Heart left ventricle (tissue), 16 donors: ENCODE data around the gene LRMDA. TPM values are rescaled to one million over a fixed set of nuclear protein-coding genes. Genes with fewer than 3 reads are reported as not detected.

Experiments
- ATAC-seq, 4 donors: fragments of 200-7000 bp; cut with Tn5 transposase; one replicate each; pipeline ENCODE4 v1.9.1; 2020 to 2022; ENCODE audit warnings: moderate library complexity in 4 of 4, mild to moderate bottlenecking in 3 of 4, moderate number of reproducible peaks in 1 of 4
- DNase-seq, 5 donors: peaks; one replicate each; pipeline ENCODE4 v3.0.0-alpha.2; 2020
- H3K27ac ChIP-seq, 12 donors: fragments of 200-600 bp; sonication (generic) in 4 of 12; one replicate each; pipeline versions ENCODE4 v1.5.0 to v1.8.0; 2016 to 2022; ENCODE audit warnings: mild to moderate bottlenecking in 2 of 12
- H3K27me3 ChIP-seq, 9 donors: fragments of 200-600 bp; sonication (generic) in 2 of 9; one replicate each; pipeline versions ENCODE4 v1.5.1 to v1.8.0; 2016 to 2022; ENCODE audit warnings: mild to moderate bottlenecking in 3 of 9
- H3K36me3 ChIP-seq, 9 donors: fragments of 200-600 bp; sonication (generic) in 2 of 9; one replicate each; pipeline versions ENCODE4 v1.5.0 to v1.8.0; 2018 to 2022; ENCODE audit warnings: mild to moderate bottlenecking in 2 of 9
- H3K4me1 ChIP-seq, 12 donors: fragments of 200-600 bp; sonication (generic) in 4 of 12; one replicate each; pipeline versions ENCODE4 v1.5.0 to v1.8.0; 2016 to 2022; ENCODE audit warnings: mild to moderate bottlenecking in 3 of 12
- H3K4me3 ChIP-seq, 12 donors: fragments of 200-600 bp; sonication (generic) in 4 of 12; one replicate each; pipeline versions ENCODE4 v1.5.0 to v1.8.0; 2017 to 2022; ENCODE audit warnings: mild to moderate bottlenecking in 9 of 12, moderate library complexity in 4 of 12
- H3K9me3 ChIP-seq, 12 donors: fragments of 200-600 bp; sonication (generic) in 4 of 12; one replicate each; pipeline versions ENCODE4 v1.5.0 to v1.8.0; 2016 to 2022; ENCODE audit warnings: mild to moderate bottlenecking in 1 of 12
- CTCF ChIP-seq, 12 donors: fragments of 200-600 bp; sonication (generic) in 4 of 12; IDR thresholded peaks; one replicate each; pipeline versions ENCODE4 v1.5.0 to v1.8.0; 2018 to 2022; ENCODE audit warnings: antibody characterized with exemption in 12 of 12, mild to moderate bottlenecking in 5 of 12
- POLR2A ChIP-seq, 2 donors: fragments of 450-650 bp; IDR thresholded peaks; one replicate each; pipeline ENCODE4 v1.6.1; 2017; ENCODE audit warnings: antibody characterized with exemption in 2 of 2, mild to moderate bottlenecking in 2 of 2, moderate library complexity in 2 of 2
- WGBS, 4 donors: extraction: QIAGEN DNeasy Blood & Tissue Kit in 2 of 4; methylation state at CpG; one replicate each; pipeline versions ENCODE4 v1.1.5 to v1.1.7; 2013 to 2018; 5-methylcytosine and 5-hydroxymethylcytosine counted together
- intact Hi-C, 10 donors: fragments of 100-400 bp; cut with DNase I; formaldehyde crosslinking; loops; one replicate each; pipeline versions ENCODE4 v1.11.1 to v1.14.2; 2022
- polyA plus RNA-seq, 2 donors: library from polyadenylated mRNA; stranded (reverse); fragments of 200-250 nt; gene quantifications; one replicate each; pipeline ENCODE4 v1.2.3, GENCODE V29; 2013
- total RNA-seq, 9 donors: library from RNA; depleted of rRNA in 2 of 9; stranded (reverse); fragments of >200 nt in 2 of 9; fragmentation: NEBNext Ultra II Directional in 3 of 9; extraction: Animal tissue kit (Norgen Biotek cat#: 25700) in 3 of 9; gene quantifications; one replicate each; pipeline versions ENCODE4 v1.1.0 to v1.2.4, GENCODE V29; 2016 to 2023
- donor health status: ischemic (EF 13 %, LVEDD 7.1; RV severe dilation, severe dysfunction).
- donor health status: healthy with polysubstance abuse.
- donor health status: DM: no; HTN: yes; CAD: no.
- donor health status: DM: no; HTN: no; CAD: no.
- donor health status: ischemic (EF 25% LVEDD 6.9; RV normal size, moderate dysfunction).
- donor health status: ischemic (EF 25% LVEDD 5.7; RV mildly dilated, moderate dysfunction).
- donor health status: healthy.
- donor health status: DM: yes; HTN: yes; CAD: no.
- donor health status: ischemic (EF 35%, LVEDD 5.7; RV mildly dilated, moderate dysfunction).
- donor health status: nonischemic (EF 11% LVEDD 7.7; RV severe dilation, severe dysfunction).
- donor health status: DM: yes; HTN: yes; CAD: no.
- donor health status: PGD.
- donor health status: ischemic (EF 29% LVEDD 5.4; RV normal size, mild dysfunction).
- donor health status: nonischemic (EF 23%, LVEDD 6.1; RV moderate dilation, normal function).

LRMDA gene
- total and polyA plus RNA-seq, 11 donors = 2.4 to 34.4 (median 14.9) TPM

- 75 to 88% (median 81%) methylated on average over 3 of the region's 3 CpGs for WGBS, 4 donors
- no peak for DNase-seq
- intact Hi-C loops = no loop called here
- Histone ChIP-seq H3K4me1 (no peaks in the 10 kb centered on the region), H3K27ac (no peak overlapping the region), H3K36me3 (no peaks in the 10 kb centered on the region), H3K4me3 (no peak overlapping the region), H3K9me3 (peaks cover 0 to 9% (median 0%) of the 10 kb centered on the region in 12 donors), H3K27me3 (no peaks in the 10 kb centered on the region)
- no peak for ATAC-seq
- TF ChIP-seq POLR2A (IDR thresholded peaks at IDR 0.05) = no peak
- TF ChIP-seq CTCF (IDR thresholded peaks at IDR 0.05) = no peak
Measured at GRCh38 chr10:75737580-75737949, 306.1 kb downstream of the LRMDA start.

- intact Hi-C loops = no loop called here
- Histone ChIP-seq H3K27ac (no peak overlapping the region), H3K4me1 (no peaks in the 10 kb centered on the region), H3K9me3 (peaks cover 0 to 9% (median 0%) of the 10 kb centered on the region in 12 donors), H3K27me3 (no peaks in the 10 kb centered on the region), H3K36me3 (no peaks in the 10 kb centered on the region), H3K4me3 (no peak overlapping the region)
- TF ChIP-seq CTCF (IDR thresholded peaks at IDR 0.05) (no peak), POLR2A (IDR thresholded peaks at IDR 0.05) (no peak)
- WGBS, 4 donors = 96 to 98% (median 97%) methylated on average over 9 of the region's 9 CpGs
- ATAC-seq = no peak
- DNase-seq = no peak
Measured at GRCh38 chr10:75738924-75739323, 307.5 kb downstream of the LRMDA start.

DNA sequence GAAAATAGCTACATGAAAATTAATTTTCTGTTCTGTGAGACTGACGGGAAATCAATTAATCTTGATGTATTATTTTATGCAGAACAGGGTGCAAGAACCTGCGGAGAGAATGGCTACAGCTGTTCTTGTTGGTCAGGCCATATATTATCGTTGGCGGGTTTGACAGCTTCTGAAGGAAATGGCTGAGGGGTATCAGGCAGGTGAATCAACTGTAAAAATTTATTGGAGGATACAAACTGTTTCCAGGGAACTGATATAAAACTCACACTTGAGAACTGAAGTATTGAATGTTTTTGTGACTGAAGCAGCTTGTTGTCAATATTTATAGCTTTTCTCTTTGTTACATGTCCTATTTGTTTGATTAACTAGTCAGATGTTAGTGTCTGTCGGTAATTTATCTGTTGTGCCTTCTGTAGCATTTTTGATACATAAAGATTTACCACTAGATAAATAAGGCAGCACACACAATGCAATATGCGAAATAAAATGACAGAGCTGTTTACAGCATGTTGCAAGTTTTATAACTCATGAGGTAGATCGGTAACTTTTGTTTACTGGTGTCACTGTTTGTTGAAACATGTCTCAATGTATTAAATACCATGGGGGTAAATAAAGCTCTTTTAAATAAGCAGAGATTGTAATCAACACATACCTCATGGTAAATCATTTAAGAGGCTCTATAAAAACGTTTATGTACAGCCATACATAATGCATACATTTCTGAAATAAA lies 308.2 kb downstream of the LRMDA start:
- no peaks in the 10 kb centered on the region for H3K4me1 ChIP-seq
- no peaks in the 10 kb centered on the region for H3K27me3 ChIP-seq
- no peak overlapping the region for H3K4me3 ChIP-seq
- no peak for DNase-seq
- TF ChIP-seq CTCF (IDR thresholded peaks at IDR 0.05) = no peak
- TF ChIP-seq POLR2A (IDR thresholded peaks at IDR 0.05) = no peak
- no peak for ATAC-seq
- 89 to 91% (median 89%) methylated on average over 8 of the region's 8 CpGs for whole genome bisulfite sequencing, 4 donors
- no peaks in the 10 kb centered on the region for H3K36me3 ChIP-seq
- H3K27ac ChIP-seq = no peak overlapping the region
- intact Hi-C loops = no loop called here
- peaks cover 0 to 9% (median 0%) of the 10 kb centered on the region in 12 donors for H3K9me3 ChIP-seq

- 92 to 100% (median 99%) methylated on average over 1 of the region's 1 CpG for WGBS, 4 donors
- Histone ChIP-seq H3K4me3 (no peak overlapping the region), H3K9me3 (peaks cover 0 to 9% (median 0%) of the 10 kb centered on the region in 12 donors), H3K36me3 (no peaks in the 10 kb centered on the region), H3K4me1 (no peaks in the 10 kb centered on the region), H3K27ac (no peak overlapping the region), H3K27me3 (no peaks in the 10 kb centered on the region)
- ATAC-seq = no peak
- TF ChIP-seq CTCF (IDR thresholded peaks at IDR 0.05) (no peak), POLR2A (IDR thresholded peaks at IDR 0.05) (no peak)
- intact Hi-C loops = no loop called here
- DNase-seq = no peak
Measured at GRCh38 chr10:75740541-75740940, 309.1 kb downstream of the LRMDA start.
